Measurements from ENCODE around the gene JCAD.

DNA sequence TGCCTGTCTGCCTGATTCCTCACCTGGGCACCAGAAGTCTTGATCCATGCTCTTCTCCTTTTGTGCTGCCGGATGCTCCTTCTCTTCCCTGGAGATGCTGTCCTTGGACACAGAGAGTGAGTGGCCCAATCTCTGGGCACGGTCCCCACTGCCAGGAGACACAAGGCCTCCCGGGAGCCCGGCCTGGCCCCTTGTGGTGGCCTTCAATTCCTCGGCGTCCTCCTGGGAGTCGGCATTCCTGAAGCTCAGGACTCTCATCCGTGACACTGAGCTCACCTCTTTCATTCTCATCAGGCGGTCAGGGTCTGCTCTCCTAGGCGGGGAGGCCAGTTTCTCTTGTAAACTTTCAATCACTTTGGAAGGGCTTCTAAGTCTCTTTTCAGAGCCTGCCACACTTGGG, 33.3 kb downstream of the JCAD start:
- TF ChIP-seq, protein P1, sequence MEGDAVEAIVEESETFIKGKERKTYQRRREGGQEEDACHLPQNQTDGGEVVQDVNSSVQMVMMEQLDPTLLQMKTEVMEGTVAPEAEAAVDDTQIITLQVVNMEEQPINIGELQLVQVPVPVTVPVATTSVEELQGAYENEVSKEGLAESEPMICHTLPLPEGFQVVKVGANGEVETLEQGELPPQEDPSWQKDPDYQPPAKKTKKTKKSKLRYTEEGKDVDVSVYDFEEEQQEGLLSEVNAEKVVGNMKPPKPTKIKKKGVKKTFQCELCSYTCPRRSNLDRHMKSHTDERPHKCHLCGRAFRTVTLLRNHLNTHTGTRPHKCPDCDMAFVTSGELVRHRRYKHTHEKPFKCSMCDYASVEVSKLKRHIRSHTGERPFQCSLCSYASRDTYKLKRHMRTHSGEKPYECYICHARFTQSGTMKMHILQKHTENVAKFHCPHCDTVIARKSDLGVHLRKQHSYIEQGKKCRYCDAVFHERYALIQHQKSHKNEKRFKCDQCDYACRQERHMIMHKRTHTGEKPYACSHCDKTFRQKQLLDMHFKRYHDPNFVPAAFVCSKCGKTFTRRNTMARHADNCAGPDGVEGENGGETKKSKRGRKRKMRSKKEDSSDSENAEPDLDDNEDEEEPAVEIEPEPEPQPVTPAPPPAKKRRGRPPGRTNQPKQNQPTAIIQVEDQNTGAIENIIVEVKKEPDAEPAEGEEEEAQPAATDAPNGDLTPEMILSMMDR (IDR thresholded peaks at IDR 0.05): no peak
- no peak for TF ChIP-seq ZFX (IDR thresholded peaks at IDR 0.05; ENCODE audit: borderline replicate concordance)

All from 22Rv1 (cell line).